Stimulated activated CD8-positive, alpha-beta memory T cell treated with anti-CD3 and anti-CD28 coated beads, Interleukin-4, amount 100 ng/mL, for 24 hours (primary cell): ENCODE data around the gene ARSA.

Source experiments
- DNase-seq: peaks from one replicate; pipeline ENCODE4 v3.0.0-alpha.2; 2020; ENCODE audit warnings: low read depth

ARSA gene

DNA sequence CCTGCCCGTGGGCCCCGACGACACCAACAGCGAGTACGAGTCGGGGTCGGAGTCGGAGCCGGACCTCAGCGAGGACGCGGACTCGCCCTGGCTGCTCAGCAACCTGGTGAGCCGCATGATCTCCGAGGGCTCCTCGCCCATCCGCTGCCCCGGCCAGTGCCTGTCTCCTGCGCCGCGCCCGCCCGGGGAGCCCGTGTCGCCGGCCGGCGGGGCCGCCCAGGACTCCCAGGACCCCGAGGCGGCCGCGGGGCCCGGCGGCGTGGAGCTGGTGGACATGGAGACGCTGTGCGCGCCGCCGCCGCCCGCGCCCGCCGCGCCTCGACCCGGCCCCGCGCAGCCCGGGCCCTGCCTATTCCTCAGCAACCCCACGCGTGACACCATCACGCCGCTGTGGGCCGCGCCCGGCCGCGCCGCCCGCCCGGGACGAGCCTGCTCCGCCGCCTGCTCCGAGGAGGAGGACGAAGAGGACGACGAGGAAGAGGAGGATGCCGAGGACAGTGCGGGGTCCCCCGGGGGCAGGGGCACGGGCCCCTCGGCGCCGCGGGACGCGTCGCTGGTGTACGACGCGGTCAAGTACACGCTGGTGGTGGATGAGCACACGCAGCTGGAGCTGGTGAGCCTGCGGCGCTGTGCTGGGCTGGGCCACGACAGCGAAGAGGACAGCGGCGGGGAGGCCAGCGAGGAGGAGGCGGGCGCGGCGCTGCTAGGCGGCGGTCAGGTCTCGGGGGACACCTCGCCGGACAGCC is 23.5 kb downstream of the ARSA start:
- DNase-seq, result no peak

DNA sequence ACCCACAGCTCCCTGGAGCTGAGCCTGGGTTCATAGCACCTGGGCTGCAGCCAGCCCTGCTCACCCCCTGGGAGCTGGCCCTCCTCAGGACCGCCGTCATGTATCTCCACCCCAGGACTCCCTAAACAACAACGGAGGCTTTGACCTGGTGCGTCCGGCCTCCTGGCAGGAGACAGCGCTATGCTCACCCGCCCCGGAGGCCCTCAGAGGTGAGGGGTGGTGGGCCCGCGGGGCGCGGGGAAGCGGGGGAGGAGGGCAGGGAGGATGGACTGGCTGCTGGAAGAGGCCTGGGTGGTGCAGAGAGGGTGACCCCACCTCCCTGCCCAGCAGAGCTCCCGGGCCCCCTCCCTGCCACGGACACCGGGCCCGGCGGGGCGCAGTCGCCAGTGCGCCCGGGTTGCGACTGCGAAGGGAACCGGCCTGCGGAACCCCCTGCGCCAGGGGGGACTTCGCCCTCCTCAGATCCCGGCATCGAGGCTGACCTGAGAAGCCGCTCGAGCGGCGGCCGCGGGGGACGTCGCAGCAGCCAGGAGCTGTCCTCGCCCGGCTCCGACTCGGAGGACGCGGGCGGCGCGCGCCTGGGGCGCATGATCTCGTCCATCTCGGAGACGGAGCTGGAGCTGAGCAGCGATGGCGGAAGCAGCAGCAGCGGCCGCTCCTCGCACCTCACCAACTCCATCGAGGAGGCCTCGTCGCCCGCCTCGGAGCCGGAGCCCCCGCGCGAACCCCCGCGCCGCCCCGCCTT is 24.3 kb downstream of the ARSA start:
- no peak for DNase-seq

DNA sequence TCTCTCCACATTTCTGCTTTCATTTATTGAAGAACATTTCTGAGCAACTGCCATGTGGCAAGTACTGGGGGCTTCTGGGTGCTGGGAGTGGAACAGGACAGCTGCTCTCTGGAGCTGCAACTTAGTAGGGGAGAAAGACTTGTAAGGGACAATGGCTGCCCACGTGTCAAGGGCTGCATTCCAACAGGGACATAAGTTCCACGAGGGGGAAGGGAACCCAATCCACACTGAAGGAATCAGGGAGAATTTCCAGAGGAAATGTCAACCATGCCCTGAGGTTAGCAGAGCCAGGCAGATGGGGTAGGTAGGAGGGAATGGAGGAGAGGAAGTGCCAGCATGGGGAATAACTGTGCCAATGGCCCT is 25.6 kb downstream of the ARSA start:
- no peak for DNase-seq

DNA sequence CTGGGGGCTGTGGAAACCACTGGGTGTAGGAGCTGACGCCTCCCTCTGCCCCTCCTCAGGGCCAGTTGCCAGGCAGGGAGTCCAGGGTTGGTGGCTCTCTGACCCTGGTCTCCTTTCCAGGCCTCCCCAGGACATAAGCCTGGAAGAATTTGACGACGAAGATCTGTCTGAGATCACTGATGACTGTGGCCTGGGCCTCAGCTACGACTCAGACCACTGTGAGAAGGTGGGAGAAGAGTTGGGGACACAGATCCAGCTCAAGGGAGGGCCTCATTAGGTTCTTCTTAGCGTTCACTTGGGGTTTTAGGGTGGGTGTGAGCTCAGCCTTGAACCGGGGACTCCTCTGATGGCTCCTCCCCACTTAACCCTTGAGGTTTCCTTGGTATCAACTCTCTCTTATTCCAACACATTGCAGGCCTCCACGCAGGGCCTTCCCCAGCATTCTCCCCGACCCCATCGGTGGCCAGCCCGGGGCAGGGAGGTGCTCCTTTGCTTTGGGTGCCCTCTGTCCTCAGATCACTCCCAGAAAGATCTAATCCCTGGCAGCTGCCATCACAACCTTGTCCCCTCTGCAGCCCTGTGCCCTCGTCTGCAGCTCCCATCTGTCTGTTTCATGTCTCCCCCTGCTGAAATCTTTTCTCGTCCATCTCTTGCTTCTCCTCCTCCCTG is 26.1 kb downstream of the ARSA start:
- no peak for DNase-seq

DNA sequence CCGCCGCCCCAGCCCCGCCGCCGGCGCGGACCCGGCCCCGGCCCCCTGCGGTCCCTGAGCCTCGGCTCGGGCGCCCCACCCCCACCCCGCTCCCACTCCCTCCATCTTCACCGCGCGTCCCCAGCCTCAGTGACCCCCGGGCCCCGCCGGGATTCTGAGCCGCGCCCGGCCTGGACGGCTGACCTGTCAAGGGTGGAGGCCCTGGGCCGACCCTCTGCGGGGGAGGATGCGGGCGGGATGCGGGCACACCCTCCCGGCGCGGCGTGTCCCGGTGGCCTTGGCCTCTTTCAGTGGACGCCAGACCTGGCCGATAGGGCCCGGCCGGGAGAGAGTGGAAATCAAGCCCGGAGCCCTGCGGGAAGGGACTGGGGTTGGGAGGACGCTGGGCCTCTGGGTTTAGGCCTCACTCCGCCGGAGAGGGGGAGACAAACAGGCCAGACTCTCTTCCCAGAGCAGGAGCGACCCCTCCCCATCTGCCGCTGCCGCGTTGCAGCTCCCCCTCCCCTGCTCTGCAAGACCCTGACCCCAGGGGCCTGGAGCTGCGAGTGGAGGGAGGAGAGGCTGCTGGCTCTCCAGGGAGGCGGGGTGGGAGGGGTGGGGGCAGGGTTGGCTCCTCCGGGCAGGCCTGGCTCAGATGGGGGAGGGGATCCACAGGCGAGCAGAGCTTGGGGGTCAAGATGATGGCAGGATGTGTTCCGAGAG is 26.8 kb downstream of the ARSA start:
- no peak for DNase-seq

DNA sequence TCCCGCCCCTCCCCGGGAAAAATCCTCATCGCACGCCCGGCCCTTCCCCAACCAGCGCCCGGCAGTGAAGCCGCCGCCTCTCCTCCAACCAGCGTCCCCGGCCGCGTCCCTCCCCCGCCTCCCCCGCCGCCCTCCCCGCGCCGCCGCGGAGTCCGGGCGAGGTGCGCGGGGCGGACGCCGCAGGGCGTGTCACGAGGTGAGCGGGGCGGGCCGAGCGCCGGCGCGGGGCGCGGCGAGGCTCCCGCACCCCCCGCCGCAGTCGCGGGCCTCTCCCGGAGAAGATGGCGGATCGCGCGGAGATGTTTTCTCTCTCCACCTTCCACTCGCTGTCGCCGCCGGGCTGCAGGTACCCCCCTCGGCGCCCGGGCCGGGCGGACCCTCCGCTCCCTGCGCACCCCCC is 27.4 kb downstream of the ARSA start, which contains the start of gene MAPK8IP2:
Gene MAPK8IP2 (plus strand): TSS at position 256 of the 400 bp plus-strand sequence. CDS start 26 bp downstream, at position 282.
- DNase-seq, result no peak

DNA sequence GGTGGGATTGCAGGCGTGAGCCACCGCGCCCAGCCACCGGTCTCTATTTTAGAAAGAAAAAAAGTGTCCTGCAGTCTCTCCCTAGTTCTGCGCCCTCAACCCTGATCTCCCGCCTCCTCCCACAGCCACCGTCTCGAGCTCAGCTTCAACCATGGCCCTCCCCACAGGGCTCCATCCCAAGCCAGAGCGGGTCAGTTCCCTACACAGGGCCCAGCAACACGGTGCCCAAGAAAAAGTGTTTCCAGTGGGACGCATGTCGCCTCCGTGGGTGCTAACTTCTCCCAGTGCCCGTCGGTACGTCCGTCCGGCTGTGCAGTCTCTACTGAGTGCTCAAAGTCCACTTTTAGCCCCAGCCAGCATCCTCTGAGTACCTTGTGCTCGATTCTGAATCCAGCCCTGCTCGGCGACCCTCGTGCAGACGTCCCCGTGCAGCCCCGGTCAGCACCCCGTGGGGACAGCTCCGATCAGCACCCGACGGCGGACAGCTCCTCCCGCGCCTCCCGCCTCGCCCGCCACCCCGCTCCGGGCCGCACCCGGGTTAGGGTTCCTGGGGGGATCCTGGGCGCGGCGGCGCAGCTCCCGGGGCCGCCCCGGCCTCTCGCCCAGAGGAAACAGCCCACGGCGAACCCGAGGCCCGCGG is 28.0 kb downstream of the ARSA start:
- DNase-seq, result peak; percentile 48

DNA sequence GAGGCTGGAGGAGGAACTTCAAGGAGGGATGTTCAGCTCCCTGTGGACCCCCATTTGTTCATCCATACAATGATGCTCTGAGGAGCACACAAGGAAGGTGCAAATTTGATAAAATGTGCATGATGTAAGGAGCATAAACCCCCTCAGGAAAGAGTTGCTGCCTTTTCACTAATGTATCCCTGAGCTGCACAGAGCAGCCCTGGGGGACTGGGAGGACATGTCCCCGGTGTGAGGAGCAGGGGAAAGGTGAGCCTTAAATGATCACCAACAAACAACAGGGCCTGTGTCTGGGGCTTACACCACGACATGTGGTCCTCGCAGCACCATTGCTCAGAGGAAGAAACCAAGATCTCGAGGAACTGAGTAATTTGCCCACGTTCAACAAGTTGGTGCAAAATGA is 30.9 kb downstream of the ARSA start:
- no peak for DNase-seq

DNA sequence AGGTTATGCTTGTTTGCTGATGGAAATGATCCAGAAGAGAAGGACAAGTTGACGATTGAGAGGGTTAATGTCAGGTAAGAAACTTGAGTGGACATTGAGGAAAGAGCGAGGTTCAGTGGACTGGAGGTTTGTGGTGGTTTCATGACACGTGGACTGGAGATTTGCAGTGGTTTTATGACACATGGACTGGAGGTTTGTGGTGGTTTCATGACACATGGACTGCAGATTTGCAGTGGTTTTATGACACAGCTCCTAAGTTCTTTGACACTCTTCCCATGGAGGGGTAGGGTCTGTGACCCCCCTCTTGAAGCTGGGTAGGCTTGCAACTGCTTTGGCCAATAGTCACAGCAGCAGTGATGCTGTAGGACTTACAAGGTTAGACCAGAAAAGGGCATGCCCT is 32.8 kb downstream of the ARSA start:
- DNase-seq, result no peak

DNA sequence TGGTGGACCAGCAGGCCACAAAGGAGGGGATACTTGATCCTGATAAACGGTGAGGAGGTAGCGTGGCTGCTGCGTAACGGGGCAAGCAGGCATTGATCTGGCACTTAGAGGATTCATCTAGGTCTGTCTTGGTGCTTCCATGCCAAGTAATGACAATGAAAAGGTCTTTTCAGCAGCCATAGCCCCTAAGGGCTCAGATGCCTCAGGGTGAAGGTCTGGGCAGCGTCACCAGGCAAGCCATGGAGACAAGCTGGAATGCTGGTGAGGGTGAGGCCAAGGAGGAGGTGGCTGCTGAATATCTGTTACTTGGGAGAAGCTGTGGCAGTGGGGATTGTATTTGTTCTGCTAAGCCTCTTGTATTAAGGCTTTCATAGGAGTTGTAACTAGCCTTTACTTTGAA is 40.5 kb downstream of the ARSA start:
- no peak for DNase-seq

DNA sequence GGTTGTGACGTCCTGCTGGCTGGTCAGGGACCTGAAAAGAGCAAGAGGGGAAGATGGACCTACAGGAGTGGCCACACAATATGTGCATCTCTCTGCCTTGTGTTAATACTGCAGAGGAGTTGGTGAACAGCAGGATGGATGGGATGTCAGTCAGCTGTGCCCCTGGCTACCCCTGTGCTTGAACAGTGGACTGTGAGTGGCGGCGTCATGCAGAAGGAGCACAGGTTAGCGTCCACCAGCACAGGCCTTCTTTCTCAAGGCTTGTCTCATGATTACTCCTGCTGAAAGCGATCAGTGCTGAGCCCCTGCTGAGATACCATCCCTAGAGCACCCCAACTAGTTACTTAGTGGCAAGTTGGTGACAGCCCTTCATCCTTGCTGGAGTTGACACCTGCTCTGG is 41.5 kb downstream of the ARSA start:
- no peak for DNase-seq

DNA sequence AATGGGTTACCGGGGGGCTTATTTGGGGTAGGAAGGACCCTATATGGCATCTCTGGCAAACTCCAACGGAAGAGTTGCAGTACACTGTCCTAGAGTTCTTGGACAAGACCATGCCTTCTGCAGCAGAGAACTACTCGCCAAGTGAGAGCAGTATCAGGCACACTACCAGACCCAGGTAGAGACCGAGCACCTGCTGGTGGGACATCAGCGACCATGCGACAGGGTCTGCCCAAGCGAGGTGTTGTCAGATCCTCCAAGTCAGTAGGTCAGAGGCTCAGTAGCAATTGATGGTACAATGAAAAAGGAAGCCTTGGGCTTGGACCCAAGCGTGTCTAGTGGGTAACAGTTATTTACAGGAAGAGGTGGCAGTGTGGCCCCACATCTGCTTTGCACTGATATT is 42.2 kb downstream of the ARSA start:
- no peak for DNase-seq

DNA sequence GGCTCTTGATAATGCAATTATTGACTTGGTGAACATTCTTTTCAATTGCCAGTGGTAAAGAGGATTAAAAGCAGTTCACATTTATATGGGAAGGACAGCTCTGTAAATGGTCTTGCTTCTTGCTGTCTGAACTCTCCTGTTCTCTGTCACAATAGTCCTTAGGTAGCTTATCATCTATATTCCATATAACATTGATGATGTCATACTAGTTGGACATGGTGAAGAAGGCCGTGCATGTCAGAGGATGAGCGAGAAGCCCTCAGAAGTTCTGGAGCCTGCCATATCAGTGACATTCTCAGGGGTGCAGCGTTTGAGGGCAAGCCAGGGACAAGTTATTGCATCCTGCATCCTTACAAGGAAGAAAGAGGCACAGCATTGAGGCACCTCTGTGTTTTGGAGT is 42.7 kb downstream of the ARSA start:
- no peak for DNase-seq

DNA sequence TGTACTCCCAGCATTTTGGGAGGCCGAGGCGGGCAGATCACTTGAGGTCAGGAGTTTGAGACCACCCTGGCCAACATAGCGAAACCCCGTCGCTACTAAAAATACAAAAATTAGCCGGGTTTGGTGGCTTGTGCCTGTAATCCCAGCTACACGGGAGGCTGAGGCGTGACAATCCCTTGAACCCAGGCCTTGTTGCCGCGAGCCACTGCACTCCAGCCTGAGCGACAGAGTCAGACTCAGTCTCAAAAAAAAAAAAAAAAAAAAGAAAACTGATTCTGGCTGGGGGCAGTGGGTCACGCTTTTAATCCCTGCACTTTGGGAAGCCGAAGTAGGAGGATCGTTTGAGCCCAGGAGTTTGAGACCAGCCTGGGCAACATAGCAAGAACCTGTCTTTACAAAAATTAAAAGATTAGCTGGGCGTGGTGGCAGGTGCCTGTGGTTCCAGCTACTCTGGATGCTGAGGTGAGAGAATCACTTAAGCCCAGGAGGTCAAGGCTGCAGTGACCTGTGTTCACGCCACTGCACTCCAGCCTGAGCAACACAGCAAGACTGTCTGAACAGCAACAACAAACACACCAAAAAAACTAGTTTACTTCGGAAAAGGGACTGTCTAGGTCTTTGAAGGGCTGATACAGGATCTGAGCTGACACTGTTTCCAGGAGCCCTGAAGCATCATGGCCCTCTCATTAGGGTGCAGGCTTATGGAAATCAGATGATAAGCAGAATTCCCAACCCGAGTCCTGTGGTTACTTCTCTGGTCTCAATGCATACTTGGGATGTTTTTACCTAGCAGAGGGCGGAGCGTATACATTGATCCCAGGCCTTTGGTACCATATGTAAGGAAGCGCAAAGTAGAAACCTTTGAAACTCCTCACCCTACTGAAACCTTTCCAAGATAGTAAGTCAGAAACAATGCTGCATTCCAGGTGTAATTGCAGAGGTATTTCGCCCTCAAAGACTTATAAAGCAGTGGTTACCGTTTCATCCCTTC is 43.6 kb downstream of the ARSA start:
- no peak for DNase-seq

DNA sequence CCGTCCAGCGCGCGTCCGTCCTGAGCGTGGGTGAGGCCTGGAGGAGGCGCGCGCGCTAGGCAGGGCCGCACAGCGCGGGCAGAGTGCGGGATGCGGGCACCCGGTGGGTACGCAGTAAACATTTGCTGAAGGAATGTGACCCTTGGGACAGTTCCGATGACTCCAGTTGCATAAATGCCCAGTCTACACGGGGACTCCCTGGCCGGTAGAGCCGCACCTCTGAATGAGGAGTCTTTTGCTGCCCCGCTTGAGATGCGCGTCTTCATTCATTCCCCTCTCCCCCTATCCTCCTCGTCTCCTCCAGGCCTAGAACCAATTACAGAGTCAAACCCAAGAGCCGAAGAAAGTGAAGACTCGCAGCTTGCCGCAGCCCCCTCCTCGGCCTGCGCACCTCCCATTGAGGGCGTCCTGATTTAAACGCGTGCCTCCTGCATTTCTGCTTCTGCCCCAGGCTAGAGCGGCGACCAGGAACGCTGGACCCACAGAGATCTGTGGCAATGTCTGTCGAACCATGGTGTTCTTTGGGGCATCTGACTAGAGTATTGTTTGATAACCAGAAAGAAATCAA is 44.6 kb downstream of the ARSA start:
- no peak for DNase-seq

DNA sequence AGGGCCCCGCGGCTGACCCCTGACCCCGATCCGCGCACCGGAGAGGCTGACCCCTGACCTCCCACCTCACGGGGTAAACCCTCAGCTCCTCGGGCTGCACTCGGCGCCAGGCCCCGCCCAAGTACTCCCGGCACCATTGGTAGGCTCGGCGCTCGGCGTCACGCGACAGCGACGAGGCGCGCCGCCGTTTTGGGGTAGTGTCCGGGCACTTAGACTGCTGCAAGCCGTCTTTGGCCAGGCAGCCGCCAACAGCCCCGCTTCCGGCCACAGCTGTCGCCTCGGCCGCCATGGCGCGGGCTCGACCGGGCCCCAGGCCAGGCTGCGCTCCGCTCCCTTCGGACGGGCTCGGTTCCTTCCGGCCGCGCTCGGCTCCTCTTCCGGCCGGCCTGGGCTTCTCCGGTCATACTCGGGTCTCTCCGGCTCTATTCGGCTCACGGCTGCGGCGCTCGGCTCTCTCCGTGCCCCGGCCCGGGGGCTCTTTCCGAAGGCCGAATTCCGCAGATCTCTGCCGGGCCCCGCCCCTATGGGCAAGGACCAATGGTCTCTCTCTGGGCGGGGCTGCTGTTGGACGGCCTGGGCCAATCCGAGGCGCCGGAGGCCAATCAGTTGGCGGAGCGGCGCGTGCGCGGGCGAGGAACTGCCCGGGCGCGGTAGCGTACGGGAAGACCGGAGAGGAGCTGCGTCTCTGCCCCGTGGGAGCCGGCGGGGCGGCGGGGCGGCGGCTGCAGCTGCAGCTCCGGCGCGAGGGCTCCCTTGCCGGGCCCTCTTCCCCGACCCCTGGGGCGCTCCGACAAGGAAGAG is 45.3 kb downstream of the ARSA start, which contains the start of gene CHKB:
Gene CHKB (minus strand): TSS at position 357 of the 801 bp plus-strand sequence. CDS start 68 bp downstream, at position 289.
- peak; percentile 99 for DNase-seq

DNA sequence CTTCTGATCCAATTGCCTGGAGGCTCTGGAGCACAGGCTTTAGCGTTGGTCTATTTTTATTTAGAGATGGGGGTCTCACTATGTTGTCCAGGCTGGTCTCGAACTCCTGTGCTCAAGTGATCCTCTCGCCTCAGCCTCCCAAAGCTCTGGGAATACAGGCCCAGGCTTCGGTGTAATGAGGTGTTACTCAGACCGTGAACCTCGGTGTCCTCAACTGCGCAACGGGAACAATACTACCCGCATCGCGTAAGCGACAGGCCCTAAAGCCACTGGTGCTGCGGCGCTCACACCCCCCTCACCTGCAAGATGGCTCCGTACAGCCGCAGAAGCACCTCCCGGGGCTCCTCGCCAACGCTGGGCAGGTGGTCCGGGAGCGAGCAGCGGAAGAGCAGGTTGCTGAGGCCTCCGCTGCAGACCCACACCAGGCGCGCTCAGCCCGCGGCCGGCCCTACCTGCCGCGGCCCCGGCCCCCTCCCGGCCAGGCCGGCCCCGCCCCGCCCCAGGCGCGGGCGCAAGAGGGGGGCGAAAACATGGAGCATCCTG is 45.9 kb downstream of the ARSA start:
- no peak for DNase-seq

DNA sequence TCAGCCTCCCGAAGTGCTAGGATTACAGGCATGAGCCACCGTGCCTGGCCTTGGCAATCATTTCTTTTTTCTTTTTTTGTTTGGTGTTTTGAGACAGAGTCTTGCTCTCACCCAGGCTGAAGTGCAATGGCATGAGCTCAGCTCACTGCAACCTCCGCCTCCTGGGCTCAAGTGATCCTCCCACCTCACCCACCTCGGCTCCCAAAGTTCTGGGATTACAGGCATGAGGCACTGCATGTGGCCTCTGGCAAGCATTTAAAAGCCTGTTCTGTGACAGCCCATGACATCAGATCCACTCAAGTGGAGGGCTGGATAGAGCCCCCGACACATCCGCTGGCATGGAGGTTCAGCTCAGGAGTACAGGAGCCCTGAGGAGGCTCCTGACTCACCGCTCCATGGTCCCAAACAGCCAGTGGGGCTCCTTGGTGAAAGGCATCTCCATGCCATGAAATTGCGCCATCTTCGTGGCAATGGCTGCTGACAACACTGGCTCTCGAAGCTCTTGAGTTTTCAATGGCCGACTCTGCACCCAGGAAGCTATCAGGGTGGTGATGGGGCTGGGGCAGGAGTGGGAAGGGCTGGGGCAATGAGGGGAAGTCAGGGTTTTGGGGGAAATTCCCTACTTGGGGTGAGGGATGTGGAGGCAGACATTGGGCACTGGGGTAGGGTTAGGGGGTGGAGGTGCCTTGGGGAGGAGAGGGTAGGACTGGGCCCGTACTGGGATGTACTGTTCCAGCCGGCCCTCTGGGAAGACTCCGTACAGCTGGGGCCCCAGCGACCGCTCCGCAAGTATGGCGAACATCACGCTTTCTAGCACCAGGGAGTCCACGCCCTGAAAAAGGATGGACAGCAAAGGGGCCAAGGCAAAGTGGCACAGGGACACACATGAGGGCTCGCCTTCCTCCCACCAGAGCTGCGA is 46.7 kb downstream of the ARSA start:
- no peak for DNase-seq
